GM18505 (cell line): Measurements from ENCODE around the gene GUCA2B.

Experiments used
- ATAC-seq: cut with Tn5 transposase; IDR thresholded peaks from one replicate; pipeline ENCODE4 v1.9.1; 2021; ENCODE audit not compliant: unreplicated experiment
- POLR2A ChIP-seq: IDR thresholded peaks from 4 replicates; pipeline ENCODE4 v1.6.1; 2011; ENCODE audit warnings: borderline replicate concordance; ENCODE audit not compliant: insufficient read depth, insufficient read length; ENCODE audit errors: extremely low read depth

Gene GUCA2B

DNA sequence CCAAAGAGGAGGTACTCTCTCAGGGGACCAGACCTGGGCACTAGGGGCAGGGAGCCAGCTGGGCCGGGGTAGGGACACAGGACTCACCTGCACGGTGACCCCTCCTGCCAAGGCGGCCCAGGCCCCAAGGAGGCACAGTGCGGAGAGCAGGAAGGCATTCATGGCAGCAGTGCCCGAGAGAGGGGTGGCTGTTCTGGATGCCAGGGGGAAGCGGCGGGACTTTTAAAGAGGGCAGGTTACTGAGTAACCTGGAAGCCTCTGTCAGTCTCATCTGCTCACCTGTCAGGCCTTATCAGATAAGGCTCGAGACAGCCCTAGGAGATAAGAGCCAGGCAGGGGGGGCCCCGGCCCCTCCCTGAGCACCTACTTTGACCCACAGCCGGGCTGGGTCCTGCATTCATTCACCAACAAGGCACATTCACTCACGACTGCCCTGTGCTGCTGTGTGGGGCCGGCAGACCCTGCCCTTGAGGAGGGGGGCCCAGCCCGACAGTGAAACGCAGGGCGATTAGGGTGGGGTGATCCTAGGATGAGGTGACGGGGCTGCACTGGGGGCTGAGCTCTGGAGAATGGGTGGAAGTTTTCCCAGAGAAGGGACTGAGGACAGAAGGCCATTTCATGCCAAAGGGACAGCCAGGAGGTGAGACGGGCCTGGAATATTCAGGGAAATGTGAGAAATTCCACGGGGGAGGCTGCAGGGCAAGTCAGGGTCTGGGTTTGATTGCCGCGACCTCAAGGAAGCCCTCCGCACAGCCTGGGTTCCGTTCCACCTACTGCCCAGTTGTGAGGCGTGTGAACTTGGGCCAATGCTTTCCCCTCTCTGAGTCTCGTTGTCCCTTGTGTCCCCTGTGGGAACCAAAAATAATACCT, 11.6 kb downstream of the GUCA2B start, which contains the start of gene GUCA2A:
Gene GUCA2A (minus strand): TSS at position 195 of the 870 bp plus-strand sequence. CDS start 33 bp downstream, at position 162.
- TF ChIP-seq POLR2A: no peak
- no peak for ATAC-seq

DNA sequence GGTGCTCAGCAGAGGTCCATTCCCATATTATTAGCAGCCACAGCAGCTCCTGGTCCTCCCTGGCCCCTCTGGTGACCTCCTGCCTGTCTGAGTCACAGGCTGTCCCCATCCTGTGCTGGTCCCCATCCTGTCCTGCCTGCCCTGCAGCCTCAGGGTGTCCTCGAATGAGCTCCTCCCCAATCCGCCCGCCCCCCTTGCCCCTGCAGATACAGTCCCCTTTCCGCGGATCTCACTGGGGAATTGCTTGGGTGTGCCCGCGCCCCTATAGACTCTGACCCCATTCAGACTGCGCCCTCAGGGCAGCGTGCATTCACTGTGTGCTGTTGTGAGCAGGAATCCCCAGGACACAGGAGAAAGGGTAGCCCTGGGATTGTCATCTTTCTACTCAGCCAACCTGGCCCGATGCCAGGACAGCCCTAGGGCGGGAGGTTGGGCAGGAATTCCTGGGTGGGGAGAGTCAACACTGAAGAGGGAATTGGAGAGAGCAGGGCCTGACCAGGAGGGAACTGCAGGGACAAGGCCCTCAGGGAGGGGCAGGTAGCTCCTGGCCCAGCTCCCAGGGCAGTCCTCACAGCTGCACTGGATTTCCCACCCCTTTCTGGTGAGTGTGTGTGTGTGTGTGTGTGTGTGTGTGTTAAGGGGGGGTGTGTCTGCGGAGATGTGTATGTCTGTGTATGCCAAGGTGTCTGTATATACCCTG, 12.5 kb downstream of the GUCA2B start:
- TF ChIP-seq POLR2A: no peak
- no peak for ATAC-seq

DNA sequence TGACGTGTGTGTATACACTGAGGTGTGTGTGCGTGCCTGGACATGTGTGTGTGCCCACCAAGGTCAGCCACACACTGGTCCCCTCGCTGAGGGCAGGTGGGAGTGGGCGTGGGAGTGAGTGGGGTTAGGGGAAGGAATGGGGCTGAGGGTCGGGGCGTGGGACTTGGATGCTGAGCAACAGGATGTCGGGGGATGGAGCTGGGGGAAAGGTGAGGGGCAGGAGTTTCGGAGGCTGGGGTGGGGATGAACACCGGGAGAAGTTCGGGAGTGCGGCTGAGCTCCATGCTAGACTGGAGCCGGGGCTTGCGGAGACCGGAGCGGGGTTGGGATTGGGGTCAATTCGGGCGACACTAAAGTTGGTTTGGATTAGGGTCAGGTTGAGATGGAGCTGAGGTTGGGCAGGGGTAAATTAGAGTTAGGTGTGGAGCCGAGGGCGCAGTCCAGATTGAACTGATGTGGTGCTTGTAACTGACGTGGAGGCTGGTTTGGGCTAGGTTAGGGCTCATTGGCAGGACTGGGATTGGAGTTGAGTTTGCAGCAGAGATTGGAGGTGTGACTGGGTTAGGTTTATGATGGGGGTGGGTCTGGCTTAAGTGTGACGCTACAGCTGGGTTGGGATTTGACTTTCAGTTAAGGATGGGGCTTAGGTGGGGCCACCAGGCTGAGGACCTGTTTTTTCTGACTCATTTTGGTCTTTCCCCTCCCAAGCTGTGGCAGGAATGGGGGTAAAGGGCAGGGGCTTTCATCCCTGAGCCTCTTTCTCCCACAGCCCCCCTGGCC, 14.6 kb downstream of the GUCA2B start:
- no peak for TF ChIP-seq POLR2A
- ATAC-seq: no peak

DNA sequence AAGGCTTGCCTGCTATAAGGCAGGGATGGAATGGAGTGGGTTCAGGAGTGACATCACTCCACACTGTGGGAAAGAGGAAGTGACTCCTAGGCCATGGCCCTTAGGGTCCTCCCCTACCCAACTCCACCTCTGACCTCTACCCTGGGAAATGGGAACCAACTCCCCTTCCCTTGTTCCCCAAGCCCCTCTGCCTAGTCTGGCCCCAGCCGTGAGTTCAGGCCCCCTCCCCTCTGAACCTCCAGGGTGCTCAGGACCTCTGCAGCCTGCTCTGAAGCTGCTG, 15.1 kb downstream of the GUCA2B start:
- TF ChIP-seq POLR2A: no peak
- no peak for ATAC-seq

DNA sequence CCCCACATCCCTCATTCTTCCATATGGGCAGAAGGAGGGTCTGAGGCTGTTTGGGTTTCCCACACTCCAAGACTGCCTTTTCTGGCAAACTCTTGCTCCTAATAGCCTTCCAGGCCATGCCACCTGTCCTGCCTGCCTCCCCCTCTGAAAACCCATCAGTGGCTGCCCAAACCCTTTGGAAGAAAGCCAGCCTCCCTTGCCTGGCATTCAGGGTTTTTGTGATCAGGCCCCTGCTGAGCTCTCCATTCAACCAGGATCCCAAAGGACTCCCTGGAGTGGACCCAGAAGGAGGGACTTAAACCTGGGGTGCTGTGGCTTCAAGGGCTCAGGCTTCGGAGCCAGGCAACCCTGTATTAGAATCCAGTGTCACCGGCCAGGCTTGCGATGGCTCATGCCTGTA, 15.6 kb downstream of the GUCA2B start:
- TF ChIP-seq POLR2A: no peak

DNA sequence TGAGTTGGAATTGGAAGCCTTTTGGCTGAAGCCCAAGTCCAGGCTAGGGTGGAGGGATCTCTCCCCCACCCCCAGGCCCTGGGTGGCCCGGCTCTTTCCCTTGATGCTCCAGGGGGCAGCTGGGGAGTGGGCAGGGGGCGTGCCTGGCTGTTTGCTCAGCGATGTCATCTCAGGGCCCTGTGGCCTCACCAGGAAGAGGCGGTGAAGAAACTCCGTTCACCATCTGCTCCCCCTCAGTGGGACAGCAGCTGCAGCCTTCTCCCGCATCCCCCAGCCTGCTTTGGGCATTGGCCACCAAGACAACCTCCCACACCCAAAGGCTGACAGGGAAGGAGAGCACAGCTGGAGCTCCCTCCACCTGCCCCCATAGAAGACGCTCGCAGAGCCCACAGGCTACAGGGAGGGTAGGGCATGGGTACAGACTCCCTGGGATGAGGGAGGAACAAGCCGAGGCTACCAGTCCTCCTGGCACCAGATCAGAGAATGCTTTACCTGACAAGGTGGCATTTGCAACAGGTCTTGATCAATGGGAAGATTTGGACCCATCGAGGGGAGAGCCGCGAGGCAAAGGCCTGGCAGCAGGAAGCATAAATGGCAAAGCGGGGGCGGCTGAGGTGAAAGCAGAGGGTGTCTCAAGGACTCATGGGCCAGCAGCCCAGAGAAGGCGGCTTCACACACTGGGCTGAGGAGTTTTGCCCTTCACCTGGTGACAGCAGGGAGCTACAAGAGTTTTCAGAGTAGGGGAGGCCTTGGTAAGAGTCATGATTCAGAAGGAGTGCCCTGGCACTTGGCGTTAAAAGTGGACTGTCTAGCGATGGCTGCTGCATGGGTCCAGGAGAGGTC, 17.8 kb downstream of the GUCA2B start:
- TF ChIP-seq POLR2A: no peak
- ATAC-seq: no peak

More for the DNA sequence above, 15.6 kb downstream of the GUCA2B start:
- no peak for ATAC-seq

DNA sequence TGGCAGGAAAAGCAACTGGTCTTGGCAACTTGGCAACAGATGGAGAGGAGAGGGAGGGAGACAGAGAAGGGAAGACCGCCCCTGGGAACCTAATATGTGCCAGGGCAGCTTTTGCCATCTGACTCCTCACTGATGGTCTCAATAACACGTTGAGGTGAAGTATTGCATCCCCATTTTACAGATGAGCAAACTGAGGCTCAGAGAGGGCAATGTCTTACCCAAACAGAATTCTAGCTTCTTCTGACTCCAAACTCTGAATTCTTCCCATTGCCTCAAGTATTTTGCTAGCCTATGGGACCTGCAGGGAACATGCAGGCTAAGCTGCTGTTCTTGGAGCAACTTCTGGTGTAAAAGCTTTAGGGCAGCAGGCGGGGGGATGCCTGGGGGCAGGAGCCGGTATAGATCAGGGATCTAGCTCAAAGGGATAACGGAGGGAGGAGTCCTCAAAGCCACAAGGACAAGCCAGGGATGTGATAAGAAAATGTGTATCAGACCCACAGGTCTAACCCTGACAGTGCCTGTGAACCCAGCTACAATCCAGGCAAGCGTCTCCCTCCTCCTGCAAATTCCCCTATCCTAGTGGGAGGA, 18.6 kb downstream of the GUCA2B start:
- TF ChIP-seq POLR2A: no peak
- ATAC-seq: no peak

DNA sequence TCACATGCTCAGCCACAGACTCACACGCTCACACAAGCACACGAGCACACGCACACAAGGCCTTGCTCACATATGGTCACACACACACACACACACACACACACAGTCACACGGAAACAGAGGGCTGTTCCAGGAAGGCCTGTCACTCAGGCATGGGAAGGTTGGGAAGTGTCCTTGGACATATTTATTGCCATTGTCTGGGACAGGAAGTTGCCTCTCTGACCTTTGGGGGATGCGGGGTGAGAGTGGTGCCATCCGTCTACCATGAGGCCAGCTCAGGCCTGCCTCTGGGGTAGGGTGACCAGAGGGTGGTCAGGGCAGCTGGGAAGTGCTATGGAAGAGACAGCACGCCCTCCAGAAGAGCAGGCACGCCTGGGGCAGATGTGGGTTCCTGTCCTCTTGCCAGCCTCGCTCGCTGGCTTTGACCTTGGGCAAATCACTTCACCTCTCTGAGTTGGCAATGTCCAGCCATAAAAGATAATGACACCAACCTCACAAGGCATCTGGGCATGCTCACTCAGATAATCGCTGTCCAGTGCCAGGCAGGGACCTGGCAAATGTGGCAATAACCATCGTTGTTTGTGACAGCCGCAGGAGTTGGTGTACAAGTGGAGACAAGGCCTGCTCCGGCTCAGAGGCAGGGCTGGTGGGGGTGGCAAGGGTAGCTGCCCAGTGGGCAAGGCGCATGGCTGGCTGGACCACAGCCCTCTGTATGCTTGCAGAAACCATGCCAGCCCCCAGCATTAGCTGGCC, 19.3 kb downstream of the GUCA2B start:
- TF ChIP-seq POLR2A: no peak
- ATAC-seq: no peak

DNA sequence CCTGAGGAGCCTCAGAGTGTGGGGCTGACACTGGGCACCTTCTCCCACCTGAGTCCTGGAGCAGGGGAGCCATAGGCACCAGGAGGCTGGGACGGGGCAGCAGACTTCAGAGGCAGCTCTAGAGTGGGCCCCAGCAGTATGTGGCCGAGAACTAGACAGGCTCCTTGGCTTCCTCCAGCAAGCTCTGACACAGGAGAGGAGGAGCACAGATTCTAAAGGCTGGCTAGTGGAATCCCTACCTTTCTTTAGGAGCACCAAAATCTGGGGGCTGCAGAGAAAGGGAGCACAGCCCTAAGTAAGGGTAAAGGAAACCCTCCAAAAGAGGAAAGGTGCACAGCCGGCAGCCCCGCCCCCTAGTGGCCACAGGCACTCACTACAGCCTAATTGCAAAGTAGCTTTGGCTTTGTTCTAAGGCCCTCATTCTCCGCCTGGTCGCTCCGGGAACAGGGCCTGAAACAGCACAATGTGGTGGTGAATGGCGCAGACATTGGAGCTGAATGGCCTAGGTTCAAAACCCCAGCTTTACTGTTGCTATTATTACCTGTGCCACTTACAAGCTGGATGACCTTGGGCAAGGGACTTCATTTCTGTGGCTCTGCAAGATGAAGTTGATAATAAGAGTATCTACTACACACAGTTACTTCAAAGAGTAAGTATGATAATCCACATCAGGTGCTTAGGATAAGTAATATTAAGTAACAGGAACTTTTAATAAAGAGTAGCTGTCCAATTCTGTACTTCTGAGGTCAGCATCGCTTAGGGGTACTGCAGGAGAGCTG, 20.1 kb downstream of the GUCA2B start:
- no peak for TF ChIP-seq POLR2A

DNA sequence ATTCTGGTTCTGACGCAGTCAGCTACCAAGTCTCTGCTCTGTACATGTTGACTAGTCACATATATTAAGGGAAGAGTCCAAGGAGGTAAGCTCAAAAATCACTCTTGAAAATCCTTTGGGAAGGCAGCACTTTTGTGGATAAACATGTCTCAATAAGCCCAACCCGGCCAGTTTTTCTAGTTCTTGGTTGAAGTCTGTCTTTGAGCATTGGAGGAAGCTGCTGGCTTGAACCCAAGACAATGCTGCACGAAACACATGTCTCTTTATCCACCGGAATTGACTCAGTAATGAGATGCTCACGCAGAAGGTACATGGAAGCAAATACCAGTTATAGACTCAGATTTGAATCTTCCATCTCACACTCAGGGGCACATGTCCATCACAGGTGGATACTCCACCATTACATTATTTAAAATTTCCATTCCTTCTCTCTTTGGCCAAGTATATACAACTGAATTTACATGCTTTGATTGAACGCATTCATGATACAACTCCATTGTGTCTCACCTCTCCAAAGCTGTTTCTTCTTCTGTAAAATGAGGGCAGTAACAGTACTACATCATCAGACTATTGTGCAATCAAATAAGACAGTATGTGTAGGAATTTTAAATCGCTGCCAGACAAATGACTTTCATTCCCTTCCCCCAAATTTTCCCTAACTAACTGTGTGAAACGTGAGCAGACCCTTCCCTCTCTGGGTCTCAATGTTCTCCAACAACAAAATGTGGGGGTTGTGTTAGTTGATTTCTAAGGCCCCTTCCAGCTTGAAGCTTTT, 20.9 kb downstream of the GUCA2B start:
- TF ChIP-seq POLR2A: no peak
- no peak for ATAC-seq

More for the DNA sequence above, 20.1 kb downstream of the GUCA2B start:
- no peak for ATAC-seq
